ENCODE results near the gene RASA3. TPM values are rescaled to one million over a fixed set of nuclear protein-coding genes. Genes with fewer than 3 reads are reported as not detected.

The RASA3 gene
- total RNA-seq, 6 experiments from 2014 or later, result 3.5 to 7.9 (median 4.6) TPM

- H3K9me3 ChIP-seq, result no peaks in the 10 kb centered on the region
- 90% methylated on average over 9 of the region's 32 CpGs for WGBS (ENCODE audit: insufficient coverage, low coverage, low lambda C conversion rate, missing lambda C conversion rate)
- H3K4me1 ChIP-seq, result no peaks in the 10 kb centered on the region
- H3K36me3 ChIP-seq, result no peaks in the 10 kb centered on the region
- H3K27ac ChIP-seq, result no peak overlapping the region
- no peak for TF ChIP-seq CTCF (IDR thresholded peaks at IDR 0.05)
- no peak for TF ChIP-seq POLR2A (IDR thresholded peaks at IDR 0.05)
- H3K27me3 ChIP-seq, result no peaks in the 10 kb centered on the region
- no peak overlapping the region for H3K4me3 ChIP-seq
- DNase-seq (no peak), ATAC-seq (no peak)
- intact Hi-C loops (cut with DNase I), result no loop called here
These were observed 98.7 kb downstream of the RASA3 start for GRCh38 chr13:114033541-114034315.

- no peak for DNase-seq
- H3K27ac ChIP-seq, result no peak overlapping the region
- 57% methylated on average over 13 of the region's 26 CpGs for WGBS (ENCODE audit: insufficient coverage, low coverage, low lambda C conversion rate, missing lambda C conversion rate)
- H3K9me3 ChIP-seq, result no peaks in the 10 kb centered on the region
- intact Hi-C loops (cut with DNase I), result no loop called here
- peak in 2 of 4 donors; percentile 12 to 21 for ATAC-seq
- no peaks in the 10 kb centered on the region for H3K4me1 ChIP-seq
- TF ChIP-seq CTCF (IDR thresholded peaks at IDR 0.05), result no peak
- no peak for TF ChIP-seq POLR2A (IDR thresholded peaks at IDR 0.05)
- no peak overlapping the region for H3K4me3 ChIP-seq
- no peaks in the 10 kb centered on the region for H3K27me3 ChIP-seq
- H3K36me3 ChIP-seq, result no peaks in the 10 kb centered on the region
These were observed 100.2 kb downstream of the RASA3 start for GRCh38 chr13:114032126-114032799.

- no peaks in the 10 kb centered on the region for H3K9me3 ChIP-seq
- no peak overlapping the region for H3K27ac ChIP-seq
- no peaks in the 10 kb centered on the region for H3K4me1 ChIP-seq
- no peak overlapping the region for H3K4me3 ChIP-seq
- intact Hi-C loops (cut with DNase I), result no loop called here
- no peaks in the 10 kb centered on the region for H3K27me3 ChIP-seq
- TF ChIP-seq POLR2A (IDR thresholded peaks at IDR 0.05) (no peak), CTCF (IDR thresholded peaks at IDR 0.05) (no peak)
- DNase-seq (no peak), ATAC-seq (no peak)
- no peaks in the 10 kb centered on the region for H3K36me3 ChIP-seq
- 63% methylated on average over 1 of the region's 14 CpGs for WGBS (ENCODE audit: insufficient coverage, low coverage, low lambda C conversion rate, missing lambda C conversion rate)
These were observed 100.8 kb downstream of the RASA3 start for GRCh38 chr13:114031631-114032030.

GRCh38 chr13:114030666-114031610, 101.5 kb downstream of the RASA3 start:
- Histone ChIP-seq H3K36me3 (no peaks in the 10 kb centered on the region), H3K27ac (no peak overlapping the region), H3K9me3 (no peaks in the 10 kb centered on the region), H3K27me3 (no peaks in the 10 kb centered on the region), H3K4me1 (no peaks in the 10 kb centered on the region), H3K4me3 (no peak overlapping the region)
- WGBS (ENCODE audit: insufficient coverage, low coverage, low lambda C conversion rate, missing lambda C conversion rate), result 60% methylated on average over 3 of the region's 28 CpGs
- no peak for DNase-seq
- TF ChIP-seq CTCF (IDR thresholded peaks at IDR 0.05) (no peak), POLR2A (IDR thresholded peaks at IDR 0.05) (no peak)
- ATAC-seq, result no peak
- intact Hi-C loops (cut with DNase I), result no loop called here

All from right lobe of liver (tissue), 6 donors.